Activated naive CD4-positive, alpha-beta T cell treated with anti-CD3 and anti-CD28 coated beads, Interleukin-2, amount 10 ng/mL, durations not matched to agents 7 days and 5 days (primary cell): Measurements from ENCODE around the gene UBASH3A.

Experiments used
- CTCF ChIA-PET: fragments of 350-600 bp; sonication (Branson Sonifier 250); formaldehyde crosslinking; loops from one replicate; lab custom pipeline; 2021; ENCODE audit warnings: antibody characterized with exemption; lab: Charles Lee
- DNase-seq: peaks from one replicate; pipeline ENCODE4 v3.0.0-alpha.2; 2020
- H3K27ac Mint-ChIP-seq: one replicate; pipeline ENCODE4 v1.8.0; 2021; ENCODE audit warnings: mild to moderate bottlenecking, moderate library complexity, mixed read lengths
- H3K27me3 Mint-ChIP-seq: one replicate; pipeline ENCODE4 v1.8.0; 2021; ENCODE audit warnings: mild to moderate bottlenecking, mixed read lengths
- H3K36me3 Mint-ChIP-seq: one replicate; pipeline ENCODE4 v1.8.0; 2021; ENCODE audit warnings: mixed read lengths
- H3K4me1 Mint-ChIP-seq: one replicate; pipeline ENCODE4 v1.8.0; 2021; ENCODE audit warnings: mixed read lengths
- H3K4me3 Mint-ChIP-seq: one replicate; pipeline ENCODE4 v1.8.0; 2021; ENCODE audit warnings: mild to moderate bottlenecking, moderate library complexity, mixed read lengths
- H3K9me3 Mint-ChIP-seq: one replicate; pipeline ENCODE4 v1.8.0; 2021; ENCODE audit warnings: mixed read lengths

UBASH3A gene

GRCh38 chr21:42439284-42440186 lies 35.8 kb downstream of the UBASH3A start:
- Mint-ChIP-seq H3K4me1 (peaks cover 32% of the 10 kb centered on the region), H3K9me3 (no peaks in the 10 kb centered on the region), H3K27me3 (no peaks in the 10 kb centered on the region), H3K4me3 (no peak overlapping the region), H3K36me3 (peaks cover 89% of the 10 kb centered on the region), H3K27ac (peak overlapping the region; percentile 56)
- CTCF ChIA-PET = no interaction called here
- DNase-seq = peak; percentile 20

- Mint-ChIP-seq H3K4me1 (peaks cover 24% of the 10 kb centered on the region), H3K9me3 (no peaks in the 10 kb centered on the region), H3K36me3 (peaks cover 89% of the 10 kb centered on the region), H3K27ac (peak overlapping the region; percentile 45), H3K4me3 (no peak overlapping the region), H3K27me3 (no peaks in the 10 kb centered on the region)
- peak; percentile 12 for DNase-seq
- CTCF ChIA-PET = no interaction called here
Measured at GRCh38 chr21:42440187-42440792, 36.6 kb downstream of the UBASH3A start.

GRCh38 chr21:42441963-42442362 lies 38.3 kb downstream of the UBASH3A start:
- CTCF ChIA-PET = interaction anchor here (2.3 kb wide), 1 partner anchor 131 kb away, joined by 7 read pairs; no protein-coding TSS in a partner anchor

GRCh38 chr21:42443181-42443785 lies 39.6 kb downstream of the UBASH3A start:
- CTCF ChIA-PET = interaction anchor here (2.3 kb wide), 1 partner anchor 133 kb away, joined by 7 read pairs; no protein-coding TSS in a partner anchor
- Mint-ChIP-seq H3K4me3 (no peak overlapping the region), H3K27me3 (no peaks in the 10 kb centered on the region), H3K4me1 (peaks cover 21% of the 10 kb centered on the region), H3K9me3 (no peaks in the 10 kb centered on the region), H3K36me3 (peaks cover 91% of the 10 kb centered on the region), H3K27ac (no peak overlapping the region)
- peak; percentile 16 for DNase-seq

More at GRCh38 chr21:42441963-42442362, 38.3 kb downstream of the UBASH3A start:
- Mint-ChIP-seq H3K27ac (no peak overlapping the region), H3K4me1 (peaks cover 24% of the 10 kb centered on the region), H3K4me3 (no peak overlapping the region), H3K27me3 (no peaks in the 10 kb centered on the region), H3K9me3 (no peaks in the 10 kb centered on the region), H3K36me3 (peaks cover 89% of the 10 kb centered on the region)
- peak; percentile 13 for DNase-seq

- Mint-ChIP-seq H3K36me3 (peaks cover 86% of the 10 kb centered on the region), H3K9me3 (no peaks in the 10 kb centered on the region), H3K27ac (no peak overlapping the region), H3K27me3 (no peaks in the 10 kb centered on the region), H3K4me1 (peaks cover 19% of the 10 kb centered on the region), H3K4me3 (no peak overlapping the region)
- CTCF ChIA-PET = interaction anchor here (1.3 to 2.3 kb wide), 2 partner anchors 19 to 133 kb away, joined by 3 to 7 read pairs; no protein-coding TSS in a partner anchor
- DNase-seq = peak; percentile 20
Measured at GRCh38 chr21:42443876-42444744, 40.4 kb downstream of the UBASH3A start.

GRCh38 chr21:42444745-42445059 lies 41.0 kb downstream of the UBASH3A start:
- no peaks in the 10 kb centered on the region for H3K9me3 Mint-ChIP-seq

GRCh38 chr21:42445311-42445710 lies 41.6 kb downstream of the UBASH3A start:
- peaks cover 20% of the 10 kb centered on the region for H3K4me1 Mint-ChIP-seq
- H3K4me3 Mint-ChIP-seq = no peak overlapping the region
- H3K36me3 Mint-ChIP-seq = peaks cover 75% of the 10 kb centered on the region
- CTCF ChIA-PET = interaction anchor here (1.3 to 1.9 kb wide), 3 partner anchors 20 to 135 kb away, joined by 3 to 9 read pairs (median 3); no protein-coding TSS in a partner anchor
- H3K27me3 Mint-ChIP-seq = no peaks in the 10 kb centered on the region
- H3K9me3 Mint-ChIP-seq = no peaks in the 10 kb centered on the region
- no peak overlapping the region for H3K27ac Mint-ChIP-seq
- DNase-seq = no peak

More at GRCh38 chr21:42444745-42445059, 41.0 kb downstream of the UBASH3A start:
- DNase-seq = no peak
- Mint-ChIP-seq H3K4me3 (no peak overlapping the region), H3K27me3 (no peaks in the 10 kb centered on the region), H3K36me3 (peaks cover 81% of the 10 kb centered on the region), H3K4me1 (peaks cover 18% of the 10 kb centered on the region), H3K27ac (peak overlapping the region; percentile 46)
- CTCF ChIA-PET = interaction anchor here (1.3 kb wide), 1 partner anchor 20 kb away, joined by 3 read pairs; no protein-coding TSS in a partner anchor

- no peak for DNase-seq
- H3K9me3 Mint-ChIP-seq = no peaks in the 10 kb centered on the region
- CTCF ChIA-PET = interaction anchor here (1.3 to 1.9 kb wide), 2 partner anchors 66 to 136 kb away, joined by 3 to 9 read pairs; no protein-coding TSS in a partner anchor
- H3K27ac Mint-ChIP-seq = peak overlapping the region; percentile 54
- peaks cover 64% of the 10 kb centered on the region for H3K36me3 Mint-ChIP-seq
- no peak overlapping the region for H3K4me3 Mint-ChIP-seq
- peaks cover 27% of the 10 kb centered on the region for H3K4me1 Mint-ChIP-seq
- no peaks in the 10 kb centered on the region for H3K27me3 Mint-ChIP-seq
Measured at GRCh38 chr21:42446531-42446930, 42.8 kb downstream of the UBASH3A start.

- no peaks in the 10 kb centered on the region for H3K9me3 Mint-ChIP-seq
- H3K4me1 Mint-ChIP-seq = peaks cover 29% of the 10 kb centered on the region
- no peak for DNase-seq
- no peaks in the 10 kb centered on the region for H3K27me3 Mint-ChIP-seq
- CTCF ChIA-PET = interaction anchor here (1.9 kb wide), 1 partner anchor 136 kb away, joined by 9 read pairs; no protein-coding TSS in a partner anchor
- H3K4me3 Mint-ChIP-seq = no peak overlapping the region
- no peak overlapping the region for H3K27ac Mint-ChIP-seq
- H3K36me3 Mint-ChIP-seq = peaks cover 59% of the 10 kb centered on the region
Measured at GRCh38 chr21:42447182-42447581, 43.5 kb downstream of the UBASH3A start.

GRCh38 chr21:42447732-42448131 lies 44.0 kb downstream of the UBASH3A start:
- Mint-ChIP-seq H3K4me3 (no peak overlapping the region), H3K36me3 (peaks cover 53% of the 10 kb centered on the region), H3K27me3 (no peaks in the 10 kb centered on the region), H3K4me1 (peaks cover 29% of the 10 kb centered on the region), H3K27ac (peak overlapping the region; percentile 25), H3K9me3 (no peaks in the 10 kb centered on the region)
- CTCF ChIA-PET = interaction anchor here (2.0 to 3.2 kb wide), 2 partner anchors 138 to 150 kb away, joined by 4 to 19 read pairs; no protein-coding TSS in a partner anchor
- no peak for DNase-seq

- H3K36me3 Mint-ChIP-seq = peaks cover 44% of the 10 kb centered on the region
- H3K4me1 Mint-ChIP-seq = peaks cover 33% of the 10 kb centered on the region
- H3K4me3 Mint-ChIP-seq = no peak overlapping the region
- no peaks in the 10 kb centered on the region for H3K9me3 Mint-ChIP-seq
- peaks cover 4% of the 10 kb centered on the region for H3K27me3 Mint-ChIP-seq
- peak overlapping the region; percentile 39 for H3K27ac Mint-ChIP-seq
- peak; percentile 20 for DNase-seq
- CTCF ChIA-PET = interaction anchor here (2.0 to 3.2 kb wide), 2 partner anchors 139 to 151 kb away, joined by 4 to 19 read pairs; no protein-coding TSS in a partner anchor
Measured at GRCh38 chr21:42448686-42449085, 45.0 kb downstream of the UBASH3A start.

GRCh38 chr21:42451941-42452340 lies 48.2 kb downstream of the UBASH3A start:
- peaks cover 15% of the 10 kb centered on the region for H3K36me3 Mint-ChIP-seq
- DNase-seq = no peak
- peaks cover 47% of the 10 kb centered on the region for H3K4me1 Mint-ChIP-seq
- no peaks in the 10 kb centered on the region for H3K9me3 Mint-ChIP-seq
- CTCF ChIA-PET = interaction anchor here (2.9 kb wide), 1 partner anchor 114 kb away, joined by 17 read pairs; no protein-coding TSS in a partner anchor
- no peak overlapping the region for H3K27ac Mint-ChIP-seq
- H3K4me3 Mint-ChIP-seq = no peak overlapping the region
- H3K27me3 Mint-ChIP-seq = peaks cover 8% of the 10 kb centered on the region
